ENCODE measurements around the gene NET1.

The NET1 gene

DNA sequence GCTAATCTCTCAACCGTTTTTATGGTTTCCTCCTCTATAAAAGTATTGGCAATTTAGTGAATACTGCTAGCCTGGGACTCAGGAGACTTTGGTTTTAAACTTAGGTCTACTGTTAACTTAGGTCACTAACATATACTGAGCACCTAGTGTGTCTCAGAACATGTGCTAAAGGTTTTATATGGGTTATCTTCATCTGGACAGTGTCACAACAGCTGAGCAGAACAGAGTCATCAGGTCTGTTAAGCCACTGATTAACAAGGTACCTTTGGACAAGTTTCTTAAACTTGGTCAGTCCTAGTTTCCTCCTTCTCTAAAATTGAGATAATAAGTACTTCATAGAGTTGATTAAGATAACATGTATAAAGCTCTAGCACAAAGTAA lies 30.6 kb downstream of the NET1 start:
- Histone ChIP-seq H3K27me3 (replicated peaks; ENCODE audit: control insufficient read depth, insufficient read depth, low read length) (no peaks in the 10 kb centered on the region), H3K4me3 (replicated peaks; ENCODE audit: low read depth, low read length) (no peak overlapping the region), H3K36me3 (ENCODE audit: control insufficient read depth, insufficient read depth, low read length) (no peaks in the 10 kb centered on the region)
- DNase-seq (ENCODE audit: extremely low read depth, insufficient read length), result no peak
- TF ChIP-seq CTCF (IDR thresholded peaks at IDR 0.05; ENCODE audit: insufficient read depth, low read length, poor library complexity, severe bottlenecking), result no peak

GRCh38 chr10:5443429-5443828 lies 31.1 kb downstream of the NET1 start:
- no peak for TF ChIP-seq CTCF (IDR thresholded peaks at IDR 0.05; ENCODE audit: insufficient read depth, low read length, poor library complexity, severe bottlenecking)
- peak; percentile 75 for DNase-seq (ENCODE audit: extremely low read depth, insufficient read length)
- Histone ChIP-seq H3K27me3 (replicated peaks; ENCODE audit: control insufficient read depth, insufficient read depth, low read length) (no peaks in the 10 kb centered on the region), H3K36me3 (ENCODE audit: control insufficient read depth, insufficient read depth, low read length) (no peaks in the 10 kb centered on the region), H3K4me3 (replicated peaks; ENCODE audit: low read depth, low read length) (peak overlapping the region; percentile 22)

DNA sequence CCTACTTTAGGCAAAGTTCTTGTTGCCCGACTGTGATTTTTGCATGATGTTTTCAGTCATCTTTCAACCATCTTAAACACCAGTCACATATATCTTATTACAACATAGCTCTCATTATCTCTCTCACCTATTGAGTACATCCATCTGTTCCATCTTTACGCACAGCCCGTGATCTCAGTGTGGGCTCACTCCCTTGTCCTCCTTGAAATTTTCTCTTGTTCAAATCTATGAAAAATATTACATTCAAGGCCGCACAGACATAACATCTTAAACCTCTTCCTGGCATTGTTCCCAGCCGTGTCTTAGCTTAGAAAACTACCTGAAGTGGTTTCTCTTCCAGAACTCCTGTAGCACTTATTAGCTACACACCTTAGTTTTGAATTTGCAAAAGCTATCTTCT lies 32.6 kb downstream of the NET1 start:
- TF ChIP-seq CTCF (IDR thresholded peaks at IDR 0.05; ENCODE audit: insufficient read depth, low read length, poor library complexity, severe bottlenecking), result no peak
- DNase-seq (ENCODE audit: extremely low read depth, insufficient read length), result no peak
- H3K27me3 ChIP-seq (replicated peaks; ENCODE audit: control insufficient read depth, insufficient read depth, low read length), result no peaks in the 10 kb centered on the region

DNA sequence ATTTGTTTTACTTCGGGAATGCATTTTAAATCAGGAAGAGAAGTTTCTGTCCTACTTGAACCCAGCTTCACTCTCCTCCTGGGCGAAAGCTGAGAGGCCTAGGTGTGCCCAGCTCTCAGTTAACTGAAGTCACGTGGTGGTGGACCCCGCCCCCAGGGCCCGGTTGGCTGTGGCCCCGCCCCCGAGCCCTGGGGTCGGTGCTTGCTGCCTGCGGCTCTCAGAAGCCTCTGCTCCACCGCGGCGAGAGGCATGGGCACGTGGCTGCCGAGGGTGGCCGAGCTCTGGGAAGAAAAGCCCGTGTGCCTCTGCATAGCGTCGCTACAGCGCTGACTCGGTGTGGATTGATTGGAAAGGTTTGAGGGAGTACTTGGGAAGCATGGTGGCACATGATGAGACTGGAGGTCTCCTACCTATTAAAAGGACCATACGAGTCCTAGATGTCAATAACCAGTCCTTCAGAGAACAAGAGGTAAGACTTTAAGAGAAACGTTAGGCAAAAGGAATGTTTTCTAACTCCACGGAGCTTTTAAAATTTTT lies 34.1 kb downstream of the NET1 start:
- Histone ChIP-seq H3K4me3 (replicated peaks; ENCODE audit: low read depth, low read length) (peak overlapping the region; percentile 51), H3K27me3 (replicated peaks; ENCODE audit: control insufficient read depth, insufficient read depth, low read length) (no peaks in the 10 kb centered on the region), H3K36me3 (ENCODE audit: control insufficient read depth, insufficient read depth, low read length) (no peaks in the 10 kb centered on the region)
- DNase-seq (ENCODE audit: extremely low read depth, insufficient read length), result peak; percentile 66
- no peak for TF ChIP-seq CTCF (IDR thresholded peaks at IDR 0.05; ENCODE audit: insufficient read depth, low read length, poor library complexity, severe bottlenecking)

More for the DNA sequence above, 32.6 kb downstream of the NET1 start:
- no peak overlapping the region for H3K4me3 ChIP-seq (replicated peaks; ENCODE audit: low read depth, low read length)
- H3K36me3 ChIP-seq (ENCODE audit: control insufficient read depth, insufficient read depth, low read length), result no peaks in the 10 kb centered on the region

GRCh38 chr10:5447056-5447455 lies 34.7 kb downstream of the NET1 start:
- no peaks in the 10 kb centered on the region for H3K36me3 ChIP-seq (ENCODE audit: control insufficient read depth, insufficient read depth, low read length)
- no peak for DNase-seq (ENCODE audit: extremely low read depth, insufficient read length)
- no peaks in the 10 kb centered on the region for H3K27me3 ChIP-seq (replicated peaks; ENCODE audit: control insufficient read depth, insufficient read depth, low read length)
- TF ChIP-seq CTCF (IDR thresholded peaks at IDR 0.05; ENCODE audit: insufficient read depth, low read length, poor library complexity, severe bottlenecking), result no peak
- no peak overlapping the region; the same call in 1 of the 2 replicates for H3K4me3 ChIP-seq (replicated peaks; ENCODE audit: low read depth, low read length)

GRCh38 chr10:5447611-5448071 lies 35.3 kb downstream of the NET1 start:
- TF ChIP-seq CTCF (IDR thresholded peaks at IDR 0.05; ENCODE audit: insufficient read depth, low read length, poor library complexity, severe bottlenecking), result no peak
- H3K36me3 ChIP-seq (ENCODE audit: control insufficient read depth, insufficient read depth, low read length), result no peaks in the 10 kb centered on the region
- peak; percentile 67 for DNase-seq (ENCODE audit: extremely low read depth, insufficient read length)
- H3K4me3 ChIP-seq (replicated peaks; ENCODE audit: low read depth, low read length), result 0 out of 2 replicates have a peak overlapping the region, but pooled peaks have one; percentile 6
- no peaks in the 10 kb centered on the region for H3K27me3 ChIP-seq (replicated peaks; ENCODE audit: control insufficient read depth, insufficient read depth, low read length)
